HTERT RPE-1 (cell line): Measurements from ENCODE around the gene TSPAN9.

Experiments used
- in situ Hi-C: fragments of 300-500 bp; cut with MboI; formaldehyde crosslinking; loops from 4 replicates; pipeline ENCODE4 v1.14.3; 2020; ENCODE audit warnings: low sequenced_read_pairs

Gene TSPAN9

GRCh38 chr12:3288690-3289089 lies 211.5 kb downstream of the TSPAN9 start:
- in situ Hi-C loops: no loop called here

GRCh38 chr12:3289702-3290101 lies 212.5 kb downstream of the TSPAN9 start:
- in situ Hi-C loops: no loop called here

DNA sequence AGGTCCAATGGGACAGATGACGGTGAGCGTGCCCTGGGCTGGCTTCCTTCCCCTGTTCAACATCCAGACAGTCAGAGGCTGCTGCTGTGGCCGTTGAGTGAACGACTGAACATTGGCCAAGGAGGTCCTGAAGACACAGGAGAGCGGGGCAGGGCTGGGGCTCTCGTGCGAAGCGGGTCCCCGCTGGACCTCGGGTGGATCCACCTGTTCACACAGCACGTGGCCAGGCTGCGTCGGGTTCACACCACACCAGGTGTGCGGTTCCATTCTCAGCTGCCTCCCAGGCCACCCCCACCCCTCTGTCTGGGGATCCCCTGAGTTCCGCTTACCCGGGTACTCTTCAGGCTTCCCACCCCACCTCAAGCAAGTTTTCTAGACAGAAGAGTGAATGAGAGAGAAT lies 214.8 kb downstream of the TSPAN9 start:
- in situ Hi-C loops: no loop called here

- in situ Hi-C loops: no loop called here
Measured at GRCh38 chr12:3292677-3293412, 215.7 kb downstream of the TSPAN9 start.

DNA sequence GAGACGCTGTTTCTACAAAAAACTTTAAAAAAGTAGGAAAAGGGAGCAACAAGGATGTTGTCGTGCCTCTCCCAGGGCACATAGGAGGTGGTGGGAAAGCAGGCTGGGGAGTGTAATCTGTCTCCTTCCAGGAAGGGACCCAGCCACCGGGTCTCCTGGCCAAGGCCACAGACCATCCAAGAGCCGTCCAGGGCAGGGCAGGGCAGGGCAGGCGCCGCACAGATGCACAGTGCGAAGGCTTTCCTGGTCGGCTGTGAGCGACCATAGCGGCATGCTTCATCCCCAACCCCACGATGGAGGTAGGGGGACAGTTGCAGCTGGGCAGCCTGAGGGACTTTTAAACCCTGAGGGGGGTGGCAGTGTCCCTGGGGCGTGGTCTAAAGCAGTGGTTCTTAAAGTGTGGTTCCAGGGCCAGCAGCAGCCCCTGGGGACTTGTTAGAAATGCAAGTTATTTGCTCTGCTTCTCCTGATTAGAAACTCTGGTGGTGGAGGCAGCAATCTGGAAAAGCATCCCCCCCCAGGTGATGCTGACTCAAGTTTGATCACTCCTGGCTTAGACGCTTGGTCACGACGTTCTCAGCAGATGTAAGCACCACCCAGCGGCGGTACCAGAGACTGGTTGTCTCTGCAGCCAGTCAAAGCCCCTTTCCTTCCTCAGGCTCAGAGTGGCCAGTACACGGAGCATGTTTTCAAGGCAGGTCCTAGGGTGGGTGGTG lies 216.4 kb downstream of the TSPAN9 start:
- in situ Hi-C loops: no loop called here

DNA sequence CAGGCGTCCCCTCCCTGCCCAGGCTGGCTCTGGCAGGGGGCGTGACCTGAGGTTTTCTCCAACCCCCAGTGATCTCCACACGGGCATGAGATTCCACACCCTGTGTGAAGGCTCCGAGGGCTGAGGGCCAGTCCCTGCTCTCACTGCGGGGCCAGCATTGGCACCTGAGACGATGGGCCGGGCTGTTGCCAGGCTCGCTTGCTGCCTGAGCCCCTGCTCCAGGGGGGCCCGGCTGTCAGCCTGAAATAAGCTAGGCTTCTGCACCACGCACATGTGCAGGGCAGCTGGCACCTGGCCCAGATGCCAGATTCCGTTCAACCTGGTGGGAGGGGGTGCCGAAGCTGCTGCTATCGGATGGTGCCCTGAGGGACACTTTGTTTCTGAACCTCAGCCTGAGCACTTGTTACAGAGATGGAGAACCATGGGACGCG lies 217.3 kb downstream of the TSPAN9 start:
- in situ Hi-C loops: no loop called here

- in situ Hi-C loops: no loop called here
Measured at GRCh38 chr12:3295225-3295624, 218.0 kb downstream of the TSPAN9 start.

DNA sequence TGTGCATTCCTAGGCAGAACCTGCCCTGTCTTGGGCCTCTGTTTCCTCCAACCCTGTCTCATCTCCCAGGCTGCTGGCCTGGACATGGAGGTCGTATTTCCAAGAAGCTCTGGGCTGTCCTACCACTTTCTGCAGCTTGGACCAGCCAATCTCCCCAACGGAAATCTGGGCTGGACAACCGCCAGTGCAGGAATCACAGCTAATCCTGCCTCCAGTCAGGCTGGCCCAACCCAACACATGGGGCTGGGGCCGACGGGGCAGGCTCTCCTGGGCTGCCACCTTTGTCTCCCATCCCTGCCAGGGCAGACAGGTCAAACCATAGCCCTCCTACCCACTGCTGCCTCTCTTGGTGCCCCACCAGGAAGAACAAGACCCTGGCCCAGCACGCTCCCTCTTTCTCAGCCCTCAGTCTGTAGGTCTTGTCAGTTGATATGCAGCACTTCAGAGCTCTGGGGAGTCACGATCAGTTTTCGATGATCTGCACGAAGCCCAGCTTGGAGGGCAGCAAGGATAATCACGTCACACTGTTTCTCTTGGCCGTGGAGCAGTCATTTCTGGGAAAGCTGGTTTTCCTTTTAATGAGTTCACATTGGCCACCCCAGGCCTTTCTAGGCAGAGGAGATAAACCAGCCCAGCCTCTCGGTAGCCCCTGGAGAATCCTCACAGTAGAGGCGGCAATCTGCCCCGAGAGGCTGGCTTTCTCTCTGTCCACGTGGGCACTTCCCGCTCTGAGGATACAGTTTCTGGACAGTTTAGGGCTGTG lies 218.6 kb downstream of the TSPAN9 start:
- in situ Hi-C loops: no loop called here

DNA sequence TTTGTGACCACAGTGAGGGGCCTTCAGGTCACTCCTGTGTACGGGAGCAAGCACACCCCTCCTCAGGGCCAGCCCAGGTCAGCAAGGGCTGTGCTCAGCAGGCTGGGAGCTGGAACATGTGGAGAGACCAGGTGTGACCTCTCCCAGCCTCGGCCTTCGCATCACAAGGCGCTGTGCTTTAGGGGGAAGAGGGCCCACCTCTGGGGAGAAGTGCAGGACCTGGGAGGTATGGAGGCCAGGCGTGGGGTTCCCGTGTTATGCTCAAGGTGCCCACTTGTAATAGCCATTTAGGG lies 219.2 kb downstream of the TSPAN9 start:
- in situ Hi-C loops: no loop called here

DNA sequence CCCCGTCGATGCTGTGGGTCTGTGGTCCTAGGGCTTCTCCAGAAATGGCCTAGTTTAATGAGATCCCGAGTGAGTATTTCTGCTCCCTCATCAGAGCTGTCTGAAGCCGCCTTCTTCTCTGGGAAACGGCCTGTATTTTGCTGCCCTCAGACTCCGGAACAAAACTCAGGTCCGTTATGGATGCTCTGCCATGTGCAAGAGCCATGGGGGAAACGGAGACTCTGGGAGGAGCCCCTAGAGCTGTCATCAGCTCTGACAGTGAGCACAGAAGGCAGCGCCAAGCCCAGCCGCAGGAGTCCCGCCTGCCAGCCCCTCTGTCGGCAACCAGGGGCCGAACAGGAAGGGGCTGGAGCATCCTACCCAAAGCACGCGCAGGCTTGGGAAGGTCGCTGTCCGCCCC lies 221.4 kb downstream of the TSPAN9 start:
- in situ Hi-C loops: no loop called here

GRCh38 chr12:3299929-3300832 lies 223.0 kb downstream of the TSPAN9 start:
- in situ Hi-C loops: no loop called here

DNA sequence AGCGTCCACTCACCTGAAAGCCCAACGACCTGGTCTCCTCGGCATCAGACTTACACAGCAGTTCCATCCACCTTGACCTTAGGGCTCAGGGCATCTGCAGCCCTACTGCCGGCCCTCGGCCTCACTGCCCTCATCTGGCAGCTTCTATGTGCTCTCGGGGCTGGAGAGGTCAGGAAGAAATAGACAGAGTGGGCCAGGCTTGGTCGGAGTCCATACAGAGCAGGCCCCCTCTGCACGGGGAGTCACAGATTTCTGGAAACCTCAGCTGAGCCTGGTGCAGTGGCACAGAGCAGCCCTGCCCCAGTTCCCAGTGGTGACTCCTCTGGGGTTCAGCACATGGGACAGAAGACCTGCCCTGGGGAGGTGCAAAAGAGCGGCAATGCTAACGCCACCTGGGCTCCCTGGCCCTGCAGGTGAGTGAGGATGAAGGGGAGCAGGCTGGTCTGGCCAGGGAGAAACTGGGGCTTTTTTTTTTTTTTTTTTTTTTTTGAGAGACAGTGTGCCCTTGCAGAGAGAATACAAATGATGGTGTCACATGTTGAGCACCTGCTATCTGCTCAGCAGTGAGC lies 223.7 kb downstream of the TSPAN9 start:
- in situ Hi-C loops: no loop called here

DNA sequence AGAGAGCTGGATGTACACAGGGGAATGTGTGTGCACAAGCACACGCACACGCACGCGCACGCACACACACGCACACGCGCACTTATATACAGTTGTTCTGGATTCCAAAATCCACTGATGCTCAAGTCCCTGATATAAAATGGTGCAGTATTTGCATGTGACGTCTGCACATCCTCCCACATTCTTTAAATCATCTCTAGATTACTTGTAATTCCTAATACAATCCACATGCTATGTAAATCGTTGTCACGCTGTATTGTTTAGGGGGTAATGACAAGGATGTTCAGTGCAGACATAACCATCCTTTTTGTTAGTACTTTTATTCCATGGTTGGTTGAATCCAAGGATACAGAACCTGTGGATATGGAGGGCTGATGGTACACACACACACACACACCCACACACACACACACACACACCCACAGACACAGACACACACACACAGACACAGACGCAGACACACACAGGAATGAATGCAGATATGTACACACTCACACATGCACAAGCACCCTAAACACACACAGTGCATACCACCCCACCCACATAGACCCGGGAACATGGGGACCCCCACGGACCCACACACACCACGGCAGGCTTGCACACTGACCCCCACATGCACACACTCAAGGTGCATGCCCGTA lies 225.3 kb downstream of the TSPAN9 start:
- in situ Hi-C loops: no loop called here

DNA sequence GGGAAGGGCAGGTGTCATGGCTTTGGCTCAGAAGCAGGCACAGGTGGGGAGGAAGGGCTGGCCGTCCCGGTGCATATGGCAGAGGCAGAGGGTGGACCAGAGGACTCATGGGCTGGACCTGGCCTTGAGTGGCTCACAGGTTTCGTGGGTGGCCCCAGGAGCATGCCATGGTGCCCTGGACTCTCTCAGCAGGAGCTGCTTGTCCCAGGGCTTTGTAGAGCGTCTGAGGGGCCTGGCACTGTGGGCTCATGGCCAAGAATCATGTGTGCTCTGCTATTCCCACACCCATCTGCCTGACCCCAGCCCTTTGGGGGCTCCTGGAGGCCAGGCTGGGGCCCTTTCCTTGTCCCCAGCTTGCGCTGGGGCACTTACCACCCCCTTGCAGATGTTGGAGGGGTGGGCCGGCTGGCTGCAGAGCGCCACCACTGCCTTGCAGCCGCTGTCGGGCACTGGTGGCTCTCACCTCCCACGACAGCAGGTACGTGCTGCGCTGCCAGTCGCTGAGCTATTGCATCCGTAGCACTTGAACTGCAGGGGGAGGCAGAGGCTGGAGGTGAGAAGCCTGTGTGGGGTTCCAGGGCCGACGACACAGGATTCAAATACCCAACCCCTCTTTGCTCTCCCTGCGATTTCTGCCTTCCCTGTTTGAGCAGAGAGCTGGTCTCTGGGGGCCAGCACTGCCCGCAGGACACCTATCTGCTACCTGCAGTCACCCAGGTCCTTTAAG lies 226.4 kb downstream of the TSPAN9 start:
- in situ Hi-C loops: no loop called here

DNA sequence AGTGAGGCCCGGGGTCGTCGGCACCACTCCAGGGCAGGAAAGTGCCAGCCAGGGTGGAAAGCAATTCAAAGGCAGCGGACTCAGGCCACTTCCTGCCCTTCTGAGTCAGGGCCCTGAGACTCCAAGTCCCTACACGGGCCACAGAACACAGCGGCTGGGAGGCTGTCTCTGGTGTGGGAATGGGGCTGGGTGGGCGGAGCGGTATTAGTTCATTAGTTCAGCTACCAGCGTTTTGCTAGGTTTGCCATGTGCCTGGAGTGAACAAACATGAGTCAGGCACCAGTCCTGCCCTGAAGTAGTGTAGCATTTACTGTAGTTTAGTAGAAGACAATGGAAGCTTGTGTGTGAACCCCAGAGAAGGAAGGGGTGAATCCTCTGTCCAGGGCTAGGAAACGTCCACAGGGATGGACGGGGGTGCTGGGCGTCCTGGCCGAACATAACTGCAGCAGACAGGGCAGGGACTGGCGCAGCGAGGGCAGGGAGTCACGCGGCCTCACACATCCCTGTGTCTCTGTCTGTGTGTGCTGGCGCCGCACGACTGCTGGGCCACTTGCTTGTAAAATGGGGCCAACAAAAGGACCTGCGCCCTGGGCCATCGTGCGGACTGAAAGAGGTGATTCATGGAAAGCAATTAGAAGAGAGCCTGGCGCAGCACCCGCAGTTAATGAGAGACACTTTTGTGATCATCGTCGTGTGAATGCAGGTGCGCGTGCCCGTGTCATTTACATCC lies 227.4 kb downstream of the TSPAN9 start:
- in situ Hi-C loops: no loop called here

DNA sequence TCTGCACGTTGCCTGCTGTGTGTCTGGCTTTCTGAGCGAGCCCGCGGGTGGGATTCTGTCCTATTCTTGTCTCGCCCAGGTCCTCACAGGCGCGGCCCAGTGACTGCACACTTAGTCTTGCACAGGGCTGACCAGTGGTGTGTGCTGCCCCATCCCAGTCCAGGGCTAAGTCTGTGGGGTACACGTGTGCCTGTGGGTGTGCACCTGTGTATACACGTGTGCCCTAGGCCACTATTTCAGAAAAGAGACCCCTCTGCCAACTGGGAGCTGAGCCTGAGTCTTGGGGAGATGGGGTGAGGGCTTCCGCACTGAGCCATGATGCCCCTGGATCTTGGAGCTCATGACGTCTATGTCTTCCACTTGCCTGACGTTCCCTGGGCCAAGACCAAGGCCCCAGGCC lies 228.3 kb downstream of the TSPAN9 start:
- in situ Hi-C loops: no loop called here

DNA sequence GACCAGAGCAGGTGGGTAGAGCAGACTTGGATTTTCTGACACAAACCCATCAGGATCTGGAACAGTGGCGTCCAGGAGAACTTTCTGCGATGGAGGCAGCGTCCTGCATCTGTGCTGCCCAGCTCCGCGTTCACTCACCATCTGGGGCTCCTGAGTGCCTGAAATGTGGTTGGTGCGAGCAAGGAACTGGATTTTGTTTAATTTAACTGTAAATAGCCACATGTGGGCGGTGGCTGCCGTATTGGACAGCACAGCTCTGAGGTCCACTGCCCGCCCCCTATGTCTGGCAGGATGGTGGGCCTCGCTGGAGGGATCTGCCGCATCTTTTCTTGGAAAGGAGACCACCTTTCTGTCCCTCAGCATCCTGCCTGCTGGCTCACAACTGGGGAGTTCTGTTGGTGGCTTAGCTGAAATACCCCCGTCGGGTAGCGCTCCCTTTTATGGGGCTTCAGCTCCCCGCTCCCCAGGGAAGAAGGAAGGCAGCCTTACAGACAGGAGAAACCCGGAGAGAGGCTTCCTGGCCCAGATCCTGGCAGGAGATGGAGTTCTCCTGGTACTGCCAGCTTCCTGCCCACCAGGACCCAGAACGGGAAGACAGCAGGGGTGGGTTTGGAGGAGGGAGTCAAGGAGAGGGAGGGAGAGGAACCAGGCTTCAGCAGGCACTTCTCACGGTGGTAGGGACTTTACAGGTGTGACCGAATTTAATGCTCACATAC lies 228.9 kb downstream of the TSPAN9 start:
- in situ Hi-C loops: no loop called here

GRCh38 chr12:3307389-3307788 lies 230.2 kb downstream of the TSPAN9 start:
- in situ Hi-C loops: no loop called here
